Thyroid gland (tissue), 4 donors: Measurements from ENCODE around the gene ZNF586. TPM values are rescaled to one million over a fixed set of nuclear protein-coding genes. Genes with fewer than 3 reads are reported as not detected.
A peak's percentile ranks its signal among the peaks of the same experiment; 100 is the strongest.

Source experiments
- DNase-seq, 2 donors: peaks; one replicate each; pipeline ENCODE4 v3.0.0-alpha.2; 2019
- H3K27ac ChIP-seq, 3 donors: fragments of 200-600 bp; sonication (generic); 1 replicate in 2 of 3; 2 replicates in 1 of 3; pipeline ENCODE4 v1.5.1; 2016 to 2019; ENCODE audit warnings: mild to moderate bottlenecking in 1 of 3, moderate library complexity in 1 of 3
- H3K27me3 ChIP-seq: fragments of 200-600 bp; sonication (generic); one replicate; pipeline ENCODE4 v1.5.1; 2019
- H3K36me3 ChIP-seq, 2 donors: fragments of 200-600 bp; sonication (generic); one replicate each; pipeline ENCODE4 v1.5.1; 2016 to 2019
- H3K4me1 ChIP-seq, 2 donors: fragments of 200-600 bp; sonication (generic); one replicate each; pipeline ENCODE4 v1.5.1; 2017 to 2019
- H3K4me3 ChIP-seq, 3 donors: fragments of 200-600 bp; sonication (generic); replicated peaks in 1 of 3; 1 replicate in 2 of 3; 2 replicates in 1 of 3; pipeline ENCODE4 v1.5.1; 2016; ENCODE audit warnings: mild to moderate bottlenecking in 1 of 3
- H3K9me3 ChIP-seq: fragments of 200-600 bp; sonication (generic); one replicate; pipeline ENCODE4 v1.5.1; 2017
- CTCF ChIP-seq, 6 experiments: fragments of 200-600 bp in 3 of 6; fragments of 450-650 bp in 3 of 6; sonication (generic) in 3 of 6; IDR thresholded peaks; one replicate each; pipeline ENCODE4 v1.5.1; 2016 to 2019; ENCODE audit warnings: antibody characterized with exemption in 6 of 6, mild to moderate bottlenecking in 2 of 6, inconsistent platforms in 1 of 6, moderate library complexity in 1 of 6
- POLR2A ChIP-seq, 2 donors: fragments of 450-650 bp; IDR thresholded peaks; one replicate each; pipeline ENCODE4 v1.6.1; 2017; ENCODE audit warnings: antibody characterized with exemption in 2 of 2, mild to moderate bottlenecking in 2 of 2, moderate library complexity in 1 of 2
- WGBS, 2 donors: methylation state at CpG; one replicate each; pipeline ENCODE4 v1.1.5; 2017; 5-methylcytosine and 5-hydroxymethylcytosine counted together
- intact Hi-C: fragments of 100-400 bp; cut with DNase I; formaldehyde crosslinking; loops from one replicate; pipeline ENCODE4 v1.15.1; 2023
- total RNA-seq, 4 donors: library from RNA; depleted of rRNA; stranded (reverse); fragments of >200 nt; gene quantifications; one replicate each; pipeline ENCODE4 v1.2.3, GENCODE V29; 2016

ZNF586 gene
- total RNA-seq, 4 donors from 2014 or later, result 23.8 to 30.5 (median 27.5) TPM

GRCh38 chr19:57825511-57825910, 56.0 kb downstream of the ZNF586 start:
- no peak for DNase-seq
- TF ChIP-seq POLR2A (IDR thresholded peaks at IDR 0.05), result no peak
- TF ChIP-seq CTCF (IDR thresholded peaks at IDR 0.05), result no peak
- intact Hi-C loops, result no loop called here
- H3K27ac ChIP-seq, result no peak overlapping the region
- 96 to 98% methylated on average over 6 of the region's 6 CpGs for WGBS, 2 donors
- no peaks in the 10 kb centered on the region for H3K27me3 ChIP-seq
- no peaks in the 10 kb centered on the region for H3K36me3 ChIP-seq
- H3K4me3 ChIP-seq, result no peak overlapping the region
- no peaks in the 10 kb centered on the region for H3K9me3 ChIP-seq
- H3K4me1 ChIP-seq, result peaks cover 0 to 8% of the 10 kb centered on the region in 2 donors

- no peak for TF ChIP-seq POLR2A (IDR thresholded peaks at IDR 0.05)
- no peak for TF ChIP-seq CTCF (IDR thresholded peaks at IDR 0.05)
- no peaks in the 10 kb centered on the region for H3K27me3 ChIP-seq
- H3K4me3 ChIP-seq, result no peak overlapping the region
- DNase-seq, result no peak
- intact Hi-C loops, result no loop called here
- no peaks in the 10 kb centered on the region for H3K36me3 ChIP-seq
- WGBS, 2 donors, result 81 to 82% methylated on average over 5 of the region's 5 CpGs
- H3K4me1 ChIP-seq, result peaks cover 4 to 10% of the 10 kb centered on the region in 2 donors
- H3K27ac ChIP-seq, result no peak overlapping the region
- H3K9me3 ChIP-seq, result no peaks in the 10 kb centered on the region
These were observed 59.8 kb downstream of the ZNF586 start for GRCh38 chr19:57829316-57829715.

GRCh38 chr19:57830071-57830602, 60.7 kb downstream of the ZNF586 start, which contains the start of gene ZNF587B:
Gene ZNF587B (plus strand): TSS chr19:57830299. CDS start chr19:57830529, 230 bp downstream.
- Histone ChIP-seq H3K36me3 (no peaks in the 10 kb centered on the region), H3K9me3 (no peaks in the 10 kb centered on the region), H3K4me3 (peak within 1 kb of the TSS; percentile 27 to 65 (median 56)), H3K4me1 (peaks cover 4 to 10% of the 10 kb centered on the region in 2 donors), H3K27me3 (no peaks in the 10 kb centered on the region), H3K27ac (peak within 1 kb of the TSS; percentile 43 to 69 (median 60))
- peak; percentile 85 for DNase-seq
- TF ChIP-seq CTCF (IDR thresholded peaks at IDR 0.05), result peak in 4 of 6 experiments; percentile 33 to 52 (median 40)
- TF ChIP-seq POLR2A (IDR thresholded peaks at IDR 0.05), result peak in 1 of 2 donors; percentile 40
- 13 to 24% methylated on average over 20 to 21 of the region's 22 CpGs for WGBS, 2 donors
- intact Hi-C loops, result no loop called here

Other genes starting within 250 kb of the ZNF586 start
- gene ZNF549, start 242.3 kb upstream of the ZNF586 start, total RNA-seq, result 10 to 100 TPM in 1 of 4 donors, 1 to 10 TPM in 3; 7.7 to 12.7 (median 9.2) TPM
- gene ZNF550, start 209.8 kb upstream of the ZNF586 start, total RNA-seq, result 10 to 100 TPM in 1 of 4 donors, 1 to 10 TPM in 3; 7.1 to 13.5 (median 8.7) TPM
- gene ZNF416, start 190.8 kb upstream of the ZNF586 start, total RNA-seq, result 10 to 100 TPM in 1 of 4 donors, 1 to 10 TPM in 3; 5.2 to 10.9 (median 7.2) TPM
- 10 to 100 TPM in 3 of 4 donors, 1 to 10 TPM in 1; 8.9 to 19.7 (median 13.7) TPM for gene ZIK1, start 185.5 kb upstream of the ZNF586 start, total RNA-seq
- gene ZNF530, start 169.8 kb upstream of the ZNF586 start, total RNA-seq, result 1 to 10 TPM; 1.9 to 4.8 (median 2.6) TPM
- gene ZNF134, start 155.4 kb upstream of the ZNF586 start, total RNA-seq, result 10 to 100 TPM; 32.6 to 45.5 (median 37.3) TPM
- gene ZNF211, start 136.5 kb upstream of the ZNF586 start, total RNA-seq, result 10 to 100 TPM; 16.2 to 27.5 (median 21.8) TPM
- gene ZSCAN4, start 100.7 kb upstream of the ZNF586 start, total RNA-seq, result 1 to 10 TPM in 1 of 4 donors, under 1 TPM in 3; 0.22 to 1.1 (median 0.47) TPM
- gene ZNF551, start 87.7 kb upstream of the ZNF586 start, total RNA-seq, result 10 to 100 TPM; 11.2 to 23.6 (median 17.7) TPM
- 10 to 100 TPM; 15.6 to 25.8 (median 18.2) TPM for gene ZNF154, start 60.5 kb upstream of the ZNF586 start, total RNA-seq
- gene ZNF671, start 42.1 kb upstream of the ZNF586 start, total RNA-seq, result 10 to 100 TPM; 16.8 to 27.6 (median 20.7) TPM
- 10 to 100 TPM; 17.6 to 24.4 (median 22.4) TPM for gene ZNF776, start 22.9 kb upstream of the ZNF586 start, total RNA-seq
- 10 to 100 TPM in 2 of 4 donors, 1 to 10 TPM in 2; 5.3 to 13.6 (median 10.2) TPM for gene ZNF552, start 45.2 kb downstream of the ZNF586 start, total RNA-seq
- 10 to 100 TPM; 21.8 to 35.8 (median 23.9) TPM for gene ZNF587B, start 60.6 kb downstream of the ZNF586 start, total RNA-seq
- 10 to 100 TPM; 15.9 to 36.5 (median 24.4) TPM for gene ZNF587, start 80.2 kb downstream of the ZNF586 start, total RNA-seq
- gene ZNF814, start 119.4 kb downstream of the ZNF586 start, total RNA-seq, result 10 to 100 TPM; 25.6 to 41.4 (median 31.6) TPM
- 10 to 100 TPM; 17.7 to 33.0 (median 25.1) TPM for gene ZNF417, start 146.9 kb downstream of the ZNF586 start, total RNA-seq
- 10 to 100 TPM in 3 of 4 donors, 1 to 10 TPM in 1; 9.3 to 17.2 (median 11.7) TPM for gene ZNF418, start 165.7 kb downstream of the ZNF586 start, total RNA-seq
- 10 to 100 TPM in 1 of 4 donors, 1 to 10 TPM in 3; 5.7 to 11.1 (median 6.3) TPM for gene ZNF256, start 178.0 kb downstream of the ZNF586 start, total RNA-seq
- not detected for gene C19orf18, start 204.9 kb downstream of the ZNF586 start, total RNA-seq
- 10 to 100 TPM; 30.2 to 60.4 (median 38.6) TPM for gene ZNF606, start 233.1 kb downstream of the ZNF586 start, total RNA-seq